Fibroblast of skin of scalp (primary cell): ENCODE data around the gene LRBA.
A peak's percentile ranks its signal among the peaks of the same experiment; 100 is the strongest.
"Not testable (repeated sequence)": the region's sequence is repeated elsewhere in the genome, so short reads cannot be mapped to it uniquely, and the experiment has no call there.

ENCODE experiments used
- DNase-seq: peaks from one replicate; pipeline ENCODE4 v3.0.0-alpha.2; 2013

Gene LRBA

DNA sequence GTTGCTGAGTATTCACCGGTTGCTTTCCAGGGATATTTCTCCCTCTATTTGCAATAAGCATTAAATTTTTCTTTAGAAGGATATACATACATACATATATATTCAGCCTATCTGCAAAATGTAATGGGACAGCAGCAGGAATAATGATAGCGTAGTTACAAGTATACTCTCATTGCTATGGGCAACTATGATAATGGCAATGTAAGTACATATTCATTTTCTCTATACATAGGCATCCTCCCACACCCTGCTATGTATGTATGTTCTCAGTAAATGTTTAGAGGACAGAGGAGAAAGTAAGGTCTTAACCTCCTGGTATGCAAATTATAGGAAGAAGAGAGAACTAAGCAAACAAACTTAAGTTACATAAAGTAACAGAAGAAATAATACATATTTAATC is 452.8 kb downstream of the LRBA start:
- no peak for DNase-seq

DNA sequence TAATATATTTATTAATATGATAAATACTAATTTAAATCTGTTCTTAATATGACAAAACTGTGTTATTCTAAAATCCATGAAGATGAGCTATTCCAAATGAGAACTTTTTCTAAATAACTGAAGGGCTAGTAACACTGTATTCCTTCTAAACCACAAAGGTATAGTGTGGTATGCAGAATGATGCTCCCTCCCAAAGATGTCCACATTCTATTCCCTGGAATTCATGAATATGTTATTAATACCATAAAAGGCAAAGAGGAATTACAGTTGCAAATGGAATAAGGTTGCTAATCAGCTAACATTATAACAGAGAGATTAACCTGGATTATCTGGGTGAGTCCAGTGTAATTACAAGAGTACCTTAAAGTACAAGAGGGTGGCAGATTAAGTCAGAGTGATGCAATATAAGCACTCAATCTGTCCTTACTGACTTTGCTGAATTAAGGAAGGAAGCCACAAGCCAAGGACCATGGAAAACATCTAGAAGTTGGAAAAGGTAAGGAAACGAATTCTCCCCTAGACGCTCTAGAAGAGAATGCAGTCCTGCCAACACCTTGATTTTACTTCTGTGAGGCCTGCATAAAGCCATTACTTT is 453.8 kb downstream of the LRBA start:
- DNase-seq = no peak

GRCh38 chr4:150557811-150558210 is 457.3 kb downstream of the LRBA start:
- not testable (repeated sequence) for DNase-seq

DNA sequence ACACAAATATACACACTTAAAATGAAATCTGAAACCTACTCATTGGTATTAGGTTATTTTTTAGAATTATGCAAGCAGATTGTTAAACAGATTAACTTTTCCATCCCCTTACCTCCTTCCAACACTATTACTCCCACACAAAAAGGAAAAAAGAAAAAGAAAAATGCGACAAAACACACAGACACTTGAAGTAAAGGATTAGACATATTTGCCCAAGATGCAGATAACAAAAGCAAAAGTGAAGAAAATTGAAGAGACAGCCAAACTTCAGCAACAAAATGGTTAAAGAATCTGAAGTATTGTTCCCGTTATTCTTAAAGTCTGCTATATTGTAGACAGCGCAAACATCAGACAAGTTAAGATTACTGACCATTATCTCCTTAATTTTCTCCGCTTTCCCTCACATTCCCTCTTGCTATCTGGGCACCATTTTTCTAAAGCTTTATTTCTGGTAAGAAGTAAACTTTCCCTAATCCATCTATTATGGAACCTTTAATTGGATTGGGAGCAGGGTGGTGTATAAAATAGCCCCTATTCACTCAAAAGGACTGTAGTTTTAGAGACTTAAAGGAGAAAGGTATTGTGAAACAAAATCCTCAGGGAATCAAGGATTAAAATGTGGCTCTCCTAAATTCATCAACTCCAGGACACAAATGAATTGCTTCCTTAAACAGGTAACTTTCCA is 467.8 kb downstream of the LRBA start:
- no peak for DNase-seq

DNA sequence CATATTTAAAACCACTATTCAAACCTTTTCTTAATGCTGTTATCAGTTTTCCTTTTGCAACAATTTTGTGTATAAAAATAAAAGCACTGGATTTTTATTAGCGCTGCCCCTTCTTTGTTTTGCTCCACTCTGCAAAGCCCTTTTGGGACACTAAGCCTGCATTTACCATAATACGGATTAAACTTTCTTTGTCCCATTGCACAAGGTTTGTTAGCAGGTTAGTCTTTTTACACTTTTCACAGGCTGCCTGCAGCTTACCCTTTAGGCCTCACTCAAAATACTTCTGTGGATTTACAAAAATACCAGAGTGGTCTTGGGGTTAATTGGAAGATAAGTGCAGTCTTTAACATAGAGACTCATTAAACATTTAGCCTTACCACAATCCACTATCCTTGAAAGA is 468.8 kb downstream of the LRBA start:
- no peak for DNase-seq

DNA sequence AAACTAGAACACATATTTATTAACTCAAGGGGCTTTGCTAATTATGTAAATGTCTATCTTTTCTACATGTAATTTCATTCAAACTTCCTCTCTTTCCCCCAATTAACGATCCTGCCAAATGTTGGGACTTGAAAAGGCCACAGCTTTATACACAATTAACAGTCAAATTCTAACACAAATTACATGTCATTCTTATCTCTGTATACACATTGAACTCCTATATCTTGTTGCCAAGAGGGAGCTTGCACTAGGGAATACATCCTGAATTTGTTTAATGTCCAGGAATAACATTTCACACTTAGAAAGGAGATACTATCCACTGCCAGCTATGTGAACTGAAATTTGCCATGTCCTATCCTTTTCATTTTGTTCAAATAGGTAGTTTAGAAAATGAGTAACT is 472.0 kb downstream of the LRBA start:
- no peak for DNase-seq

DNA sequence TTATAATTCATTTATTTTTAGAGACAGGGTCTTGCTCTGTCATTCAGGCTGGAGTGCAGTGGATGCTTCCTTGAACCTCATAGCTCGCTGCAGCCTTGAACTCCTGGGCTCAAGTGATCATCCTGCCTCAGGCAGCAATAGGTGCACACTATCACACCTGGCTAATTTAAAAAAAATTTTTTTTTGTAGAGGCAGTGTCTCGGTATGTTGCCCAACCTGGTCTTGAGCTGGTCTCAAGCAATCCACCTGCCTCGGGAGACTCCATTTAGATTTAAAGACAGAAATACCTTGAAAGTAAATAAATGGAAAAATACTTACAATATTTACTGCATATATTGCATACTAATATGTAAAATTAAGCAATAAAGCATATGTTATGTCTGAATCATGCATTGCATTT is 473.4 kb downstream of the LRBA start:
- DNase-seq = no peak

- no peak for DNase-seq
Observed at GRCh38 chr4:150540959-150541360, 474.1 kb downstream of the LRBA start.

- no peak for DNase-seq
Observed at GRCh38 chr4:150540536-150540935, 474.5 kb downstream of the LRBA start.

DNA sequence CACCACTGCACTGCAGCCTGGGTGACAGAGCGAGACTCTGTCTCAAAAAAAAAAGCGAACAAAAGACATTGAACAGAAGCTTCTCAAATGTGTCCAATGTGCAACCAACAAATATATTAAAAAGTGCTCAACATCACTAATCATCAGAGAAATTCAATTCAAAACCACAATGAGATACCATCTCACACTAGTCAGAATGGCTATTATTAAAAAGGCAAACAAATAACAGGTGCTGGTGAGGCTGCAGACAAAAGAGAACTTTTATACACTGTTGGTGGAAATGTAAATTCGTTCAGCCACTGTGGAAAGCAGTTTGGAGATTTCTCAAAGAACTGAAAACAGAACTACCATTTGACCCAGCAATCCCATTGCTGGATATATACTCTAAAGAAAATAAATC is 477.2 kb downstream of the LRBA start:
- DNase-seq = not testable (repeated sequence)

GRCh38 chr4:150534818-150535217 is 480.3 kb downstream of the LRBA start:
- no peak for DNase-seq

GRCh38 chr4:150533673-150534072 is 481.4 kb downstream of the LRBA start:
- no peak for DNase-seq

DNA sequence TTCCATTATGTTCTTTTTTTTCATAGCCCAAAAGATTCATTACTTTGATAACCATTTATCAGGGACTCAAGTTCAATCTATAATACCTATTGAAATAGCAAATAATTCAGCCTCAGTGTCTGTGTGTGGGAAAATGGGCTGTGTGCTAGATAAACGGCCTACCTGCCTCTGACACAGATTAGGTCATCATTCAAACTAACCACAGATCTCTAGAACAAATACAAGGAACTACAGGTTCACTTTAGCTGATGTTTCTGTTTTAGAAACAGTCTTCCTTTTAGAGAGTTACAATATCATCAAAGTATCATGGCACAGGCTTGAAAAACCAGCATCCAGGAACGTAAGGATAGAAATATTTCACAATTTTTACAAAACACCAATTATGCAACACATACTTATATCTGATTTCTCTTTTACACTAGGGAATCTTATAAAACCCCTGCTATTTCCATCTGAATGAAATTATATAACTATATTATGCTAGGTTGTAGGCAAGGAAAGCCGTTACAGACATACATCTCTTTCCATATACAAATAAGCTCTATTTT is 489.7 kb downstream of the LRBA start:
- DNase-seq = no peak

DNA sequence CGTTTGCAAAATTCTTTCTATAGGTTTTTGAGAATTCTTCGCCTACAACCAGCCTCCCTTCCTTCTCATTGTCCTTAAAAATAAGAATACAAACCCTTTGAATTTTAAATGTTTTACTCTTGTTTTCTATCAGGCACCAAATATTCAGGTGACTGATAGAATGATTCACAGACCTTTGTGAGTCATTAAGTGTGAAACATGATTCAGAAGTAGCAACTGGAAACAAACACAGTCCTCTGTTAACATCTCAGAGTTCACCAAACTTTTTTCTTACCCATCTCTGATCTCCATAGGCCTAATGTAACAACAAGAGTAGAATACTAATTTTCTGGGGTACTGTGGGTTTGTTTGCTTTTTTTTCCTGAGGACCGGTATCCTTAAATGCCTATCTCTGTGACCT is 496.5 kb downstream of the LRBA start:
- no peak for DNase-seq

DNA sequence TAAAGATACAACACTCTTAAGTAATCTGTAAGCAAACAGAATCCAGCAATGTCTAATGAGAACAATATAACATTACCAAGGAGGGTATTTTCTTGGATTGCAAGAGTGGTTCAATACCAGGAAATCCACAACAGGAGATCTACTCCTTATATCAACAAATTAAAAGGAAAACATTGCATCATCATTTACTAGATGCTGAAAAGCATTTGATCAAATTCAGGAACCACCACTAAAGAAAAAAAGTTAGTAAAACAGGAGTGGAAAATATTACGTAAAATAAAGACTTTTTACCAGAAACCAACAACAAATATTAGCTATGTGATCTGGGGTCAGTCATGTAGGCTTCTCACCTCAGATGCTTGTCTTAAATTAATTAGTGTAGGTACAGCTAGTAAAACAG is 499.9 kb downstream of the LRBA start:
- no peak for DNase-seq

DNA sequence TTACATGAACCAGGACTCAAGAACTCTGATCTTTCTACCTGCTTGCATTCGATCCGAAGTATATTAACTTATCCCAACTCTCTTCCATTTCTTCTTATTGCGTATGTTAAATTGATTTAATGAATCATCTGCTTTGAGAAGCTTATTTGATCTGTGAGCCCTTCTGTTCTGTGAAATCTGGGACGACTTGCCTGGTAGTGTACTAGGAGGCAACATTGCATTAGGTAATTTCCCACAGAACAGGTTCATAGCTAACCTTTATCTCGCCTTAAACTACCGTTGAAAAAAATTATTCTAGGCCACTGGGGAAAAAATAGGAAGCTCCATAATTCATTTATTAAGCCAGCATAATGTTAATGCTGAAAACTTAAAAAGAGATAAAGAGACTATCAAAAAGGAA is 500.4 kb downstream of the LRBA start:
- no peak for DNase-seq

GRCh38 chr4:150510176-150510865 is 504.8 kb downstream of the LRBA start:
- DNase-seq = peak; percentile 67

DNA sequence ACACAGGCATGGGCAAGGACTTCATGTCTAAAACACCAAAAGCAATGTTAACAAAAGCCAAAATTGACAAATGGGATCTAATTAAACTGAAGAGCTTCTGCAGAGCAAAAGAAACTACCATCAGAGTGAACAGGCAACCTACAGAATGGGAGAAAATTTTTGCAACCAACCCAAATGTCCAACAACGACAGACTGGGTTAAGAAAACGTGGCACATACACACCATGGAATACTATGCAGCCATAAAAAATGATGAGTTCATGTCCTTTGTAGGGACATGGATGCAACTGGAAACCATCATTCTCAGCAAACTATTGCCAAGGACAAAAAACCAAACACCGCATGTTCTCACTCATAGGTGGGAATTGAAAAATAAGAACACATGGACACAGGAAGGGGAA is 507.4 kb downstream of the LRBA start:
- not testable (repeated sequence) for DNase-seq

DNA sequence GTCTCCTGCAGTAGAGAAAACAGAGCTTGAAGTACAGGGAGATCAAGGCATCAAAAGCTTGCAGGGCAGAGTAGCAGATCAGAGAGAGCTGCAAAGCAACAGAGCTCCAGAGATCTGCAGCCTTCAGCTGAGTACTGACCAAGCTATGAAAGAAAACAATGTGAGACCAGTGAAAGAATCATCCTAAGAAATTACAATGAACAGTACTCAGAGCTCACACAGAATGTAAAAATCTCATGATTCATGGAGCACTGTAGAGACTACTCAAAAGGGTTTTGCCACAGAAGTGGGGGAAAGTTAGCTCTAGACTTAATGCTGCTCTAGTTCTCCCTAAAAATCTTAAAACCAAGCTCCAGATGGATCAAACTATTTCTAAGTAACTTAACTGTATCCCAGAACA is 513.1 kb downstream of the LRBA start:
- peak; percentile 14 for DNase-seq

GRCh38 chr4:150501009-150501727 is 513.9 kb downstream of the LRBA start:
- DNase-seq = peak; percentile 82

GRCh38 chr4:150497612-150498011 is 517.5 kb downstream of the LRBA start:
- DNase-seq = no peak

DNA sequence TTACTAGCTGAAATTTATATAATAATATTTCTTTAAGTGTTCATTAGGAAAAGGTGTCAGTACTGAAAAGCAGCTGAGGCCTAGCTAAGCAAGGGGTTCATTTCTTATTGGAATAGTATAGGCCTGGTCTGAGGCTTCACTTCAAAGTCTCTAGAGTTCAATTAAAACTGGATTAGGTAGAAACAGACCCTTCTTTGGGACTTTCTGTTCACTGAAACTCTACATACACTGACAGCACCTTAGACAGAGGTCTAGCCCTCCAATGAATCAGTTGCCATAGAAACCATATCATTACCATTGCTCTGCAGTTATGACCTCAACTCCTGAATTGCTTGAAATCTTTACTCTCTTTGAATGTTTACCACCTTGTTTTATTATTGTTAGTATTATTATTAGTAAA is 519.5 kb downstream of the LRBA start:
- DNase-seq = no peak

- DNase-seq = peak; percentile 26
Observed at GRCh38 chr4:150493851-150494250, 521.2 kb downstream of the LRBA start.
